K562 (cell line): Measurements from ENCODE around the gene BORCS8. TPM values are rescaled to one million over a fixed set of nuclear protein-coding genes. Genes with fewer than 3 reads are reported as not detected.

Source experiments
- ARID1B ChIP-seq: fragments of 450-650 bp; IDR thresholded peaks from 2 replicates; pipeline ENCODE4 v1.6.1; 2016; ENCODE audit warnings: antibody characterized with exemption, mild to moderate bottlenecking, inconsistent platforms
- BCOR ChIP-seq: fragments of 450-650 bp; IDR thresholded peaks from 2 replicates; pipeline ENCODE4 v1.6.1; 2016
- HMGN3 ChIP-seq: IDR thresholded peaks from 2 replicates; pipeline ENCODE4 v1.6.1; 2011; ENCODE audit warnings: borderline replicate concordance, low read depth, mild to moderate bottlenecking, mixed read lengths, low read length; ENCODE audit not compliant: insufficient read length; ENCODE audit errors: extremely low read depth
- NCOA1 ChIP-seq: fragments of 450-650 bp; IDR thresholded peaks from 2 replicates; pipeline ENCODE4 v1.6.1; 2016; ENCODE audit warnings: low read depth
- NFRKB ChIP-seq: fragments of 450-650 bp; IDR thresholded peaks from 2 replicates; pipeline ENCODE4 v1.6.1; 2016; ENCODE audit warnings: low read depth
- RBFOX2 ChIP-seq: fragments of 200-400 bp; formaldehyde crosslinking; IDR thresholded peaks from 2 replicates; pipeline ENCODE4 v1.6.1; 2017; ENCODE audit warnings: low read depth, mild to moderate bottlenecking, low read length, moderate library complexity
- SOX6 ChIP-seq: fragments of 450-650 bp; IDR thresholded peaks from 2 replicates; pipeline ENCODE4 v1.6.1; 2014; ENCODE audit warnings: mild to moderate bottlenecking
- ZNF24 ChIP-seq: fragments of 450-650 bp; IDR thresholded peaks from 2 replicates; pipeline ENCODE4 v1.6.1; 2016
- polyA plus RNA-seq, 8 experiments: library from polyadenylated mRNA; depleted of rRNA in 4 of 8; stranded (reverse) in 5 of 8; unstranded in 3 of 8; fragments of >200 nt; fragmentation: Nextera tagmentation in 2 of 8; fragmentation: Illumina TruSeq in 1 of 8; extraction: Ambion mirVana in 2 of 8; extraction: Trizol in 1 of 8; gene quantifications; 2 replicates each; pipeline versions ENCODE4 v1.2.1 to v1.2.3, GENCODE V29; 2011 to 2014; ENCODE audit warnings: inconsistent platforms in 1 of 8, missing spikeins in 1 of 8
- total RNA-seq, 7 experiments: library from RNA; depleted of rRNA in 6 of 7; stranded (reverse); fragments of >200 nt in 6 of 7; fragmentation: Illumina TruSeq in 2 of 7; extraction: Trizol in 2 of 7; gene quantifications; 2 replicates each; pipeline versions ENCODE4 v1.2.1 to v1.2.3, GENCODE V29; 2011 to 2021; ENCODE audit warnings: low replicate concordance in 1 of 7
- TF ChIP-seq, protein P1 (sequence below): fragments of 450-650 bp; IDR thresholded peaks from 2 replicates; pipeline ENCODE4 v1.6.1; 2016; ENCODE audit warnings: mild to moderate bottlenecking, moderate library complexity
- TF ChIP-seq, protein P2 (sequence below): sonication (generic); formaldehyde crosslinking; IDR thresholded peaks from 2 replicates; pipeline ENCODE4 v1.8.0; 2022; ENCODE audit warnings: mild to moderate bottlenecking, missing genetic modification reagents

Gene BORCS8
- total and polyA plus RNA-seq, 9 of the 15 experiments (the other 6 are each of a cell fraction or from before 2014, with no cell fraction given): 4.6 to 33.6 (median 16.3) TPM

- peak; percentile 80 for TF ChIP-seq RBFOX2
- TF ChIP-seq NFRKB: peak; percentile 87
- TF ChIP-seq BCOR: peak; percentile 97
- peak; percentile 33 for TF ChIP-seq HMGN3
- TF ChIP-seq, protein P1, sequence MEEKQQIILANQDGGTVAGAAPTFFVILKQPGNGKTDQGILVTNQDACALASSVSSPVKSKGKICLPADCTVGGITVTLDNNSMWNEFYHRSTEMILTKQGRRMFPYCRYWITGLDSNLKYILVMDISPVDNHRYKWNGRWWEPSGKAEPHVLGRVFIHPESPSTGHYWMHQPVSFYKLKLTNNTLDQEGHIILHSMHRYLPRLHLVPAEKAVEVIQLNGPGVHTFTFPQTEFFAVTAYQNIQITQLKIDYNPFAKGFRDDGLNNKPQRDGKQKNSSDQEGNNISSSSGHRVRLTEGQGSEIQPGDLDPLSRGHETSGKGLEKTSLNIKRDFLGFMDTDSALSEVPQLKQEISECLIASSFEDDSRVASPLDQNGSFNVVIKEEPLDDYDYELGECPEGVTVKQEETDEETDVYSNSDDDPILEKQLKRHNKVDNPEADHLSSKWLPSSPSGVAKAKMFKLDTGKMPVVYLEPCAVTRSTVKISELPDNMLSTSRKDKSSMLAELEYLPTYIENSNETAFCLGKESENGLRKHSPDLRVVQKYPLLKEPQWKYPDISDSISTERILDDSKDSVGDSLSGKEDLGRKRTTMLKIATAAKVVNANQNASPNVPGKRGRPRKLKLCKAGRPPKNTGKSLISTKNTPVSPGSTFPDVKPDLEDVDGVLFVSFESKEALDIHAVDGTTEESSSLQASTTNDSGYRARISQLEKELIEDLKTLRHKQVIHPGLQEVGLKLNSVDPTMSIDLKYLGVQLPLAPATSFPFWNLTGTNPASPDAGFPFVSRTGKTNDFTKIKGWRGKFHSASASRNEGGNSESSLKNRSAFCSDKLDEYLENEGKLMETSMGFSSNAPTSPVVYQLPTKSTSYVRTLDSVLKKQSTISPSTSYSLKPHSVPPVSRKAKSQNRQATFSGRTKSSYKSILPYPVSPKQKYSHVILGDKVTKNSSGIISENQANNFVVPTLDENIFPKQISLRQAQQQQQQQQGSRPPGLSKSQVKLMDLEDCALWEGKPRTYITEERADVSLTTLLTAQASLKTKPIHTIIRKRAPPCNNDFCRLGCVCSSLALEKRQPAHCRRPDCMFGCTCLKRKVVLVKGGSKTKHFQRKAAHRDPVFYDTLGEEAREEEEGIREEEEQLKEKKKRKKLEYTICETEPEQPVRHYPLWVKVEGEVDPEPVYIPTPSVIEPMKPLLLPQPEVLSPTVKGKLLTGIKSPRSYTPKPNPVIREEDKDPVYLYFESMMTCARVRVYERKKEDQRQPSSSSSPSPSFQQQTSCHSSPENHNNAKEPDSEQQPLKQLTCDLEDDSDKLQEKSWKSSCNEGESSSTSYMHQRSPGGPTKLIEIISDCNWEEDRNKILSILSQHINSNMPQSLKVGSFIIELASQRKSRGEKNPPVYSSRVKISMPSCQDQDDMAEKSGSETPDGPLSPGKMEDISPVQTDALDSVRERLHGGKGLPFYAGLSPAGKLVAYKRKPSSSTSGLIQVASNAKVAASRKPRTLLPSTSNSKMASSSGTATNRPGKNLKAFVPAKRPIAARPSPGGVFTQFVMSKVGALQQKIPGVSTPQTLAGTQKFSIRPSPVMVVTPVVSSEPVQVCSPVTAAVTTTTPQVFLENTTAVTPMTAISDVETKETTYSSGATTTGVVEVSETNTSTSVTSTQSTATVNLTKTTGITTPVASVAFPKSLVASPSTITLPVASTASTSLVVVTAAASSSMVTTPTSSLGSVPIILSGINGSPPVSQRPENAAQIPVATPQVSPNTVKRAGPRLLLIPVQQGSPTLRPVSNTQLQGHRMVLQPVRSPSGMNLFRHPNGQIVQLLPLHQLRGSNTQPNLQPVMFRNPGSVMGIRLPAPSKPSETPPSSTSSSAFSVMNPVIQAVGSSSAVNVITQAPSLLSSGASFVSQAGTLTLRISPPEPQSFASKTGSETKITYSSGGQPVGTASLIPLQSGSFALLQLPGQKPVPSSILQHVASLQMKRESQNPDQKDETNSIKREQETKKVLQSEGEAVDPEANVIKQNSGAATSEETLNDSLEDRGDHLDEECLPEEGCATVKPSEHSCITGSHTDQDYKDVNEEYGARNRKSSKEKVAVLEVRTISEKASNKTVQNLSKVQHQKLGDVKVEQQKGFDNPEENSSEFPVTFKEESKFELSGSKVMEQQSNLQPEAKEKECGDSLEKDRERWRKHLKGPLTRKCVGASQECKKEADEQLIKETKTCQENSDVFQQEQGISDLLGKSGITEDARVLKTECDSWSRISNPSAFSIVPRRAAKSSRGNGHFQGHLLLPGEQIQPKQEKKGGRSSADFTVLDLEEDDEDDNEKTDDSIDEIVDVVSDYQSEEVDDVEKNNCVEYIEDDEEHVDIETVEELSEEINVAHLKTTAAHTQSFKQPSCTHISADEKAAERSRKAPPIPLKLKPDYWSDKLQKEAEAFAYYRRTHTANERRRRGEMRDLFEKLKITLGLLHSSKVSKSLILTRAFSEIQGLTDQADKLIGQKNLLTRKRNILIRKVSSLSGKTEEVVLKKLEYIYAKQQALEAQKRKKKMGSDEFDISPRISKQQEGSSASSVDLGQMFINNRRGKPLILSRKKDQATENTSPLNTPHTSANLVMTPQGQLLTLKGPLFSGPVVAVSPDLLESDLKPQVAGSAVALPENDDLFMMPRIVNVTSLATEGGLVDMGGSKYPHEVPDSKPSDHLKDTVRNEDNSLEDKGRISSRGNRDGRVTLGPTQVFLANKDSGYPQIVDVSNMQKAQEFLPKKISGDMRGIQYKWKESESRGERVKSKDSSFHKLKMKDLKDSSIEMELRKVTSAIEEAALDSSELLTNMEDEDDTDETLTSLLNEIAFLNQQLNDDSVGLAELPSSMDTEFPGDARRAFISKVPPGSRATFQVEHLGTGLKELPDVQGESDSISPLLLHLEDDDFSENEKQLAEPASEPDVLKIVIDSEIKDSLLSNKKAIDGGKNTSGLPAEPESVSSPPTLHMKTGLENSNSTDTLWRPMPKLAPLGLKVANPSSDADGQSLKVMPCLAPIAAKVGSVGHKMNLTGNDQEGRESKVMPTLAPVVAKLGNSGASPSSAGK: no peak
- peak; percentile 38; the same call in 1 of the 2 replicates for TF ChIP-seq SOX6
- 0 out of 2 replicates have a peak, but pooled peaks have one; percentile 9 for TF ChIP-seq NCOA1
- TF ChIP-seq, protein P2, sequence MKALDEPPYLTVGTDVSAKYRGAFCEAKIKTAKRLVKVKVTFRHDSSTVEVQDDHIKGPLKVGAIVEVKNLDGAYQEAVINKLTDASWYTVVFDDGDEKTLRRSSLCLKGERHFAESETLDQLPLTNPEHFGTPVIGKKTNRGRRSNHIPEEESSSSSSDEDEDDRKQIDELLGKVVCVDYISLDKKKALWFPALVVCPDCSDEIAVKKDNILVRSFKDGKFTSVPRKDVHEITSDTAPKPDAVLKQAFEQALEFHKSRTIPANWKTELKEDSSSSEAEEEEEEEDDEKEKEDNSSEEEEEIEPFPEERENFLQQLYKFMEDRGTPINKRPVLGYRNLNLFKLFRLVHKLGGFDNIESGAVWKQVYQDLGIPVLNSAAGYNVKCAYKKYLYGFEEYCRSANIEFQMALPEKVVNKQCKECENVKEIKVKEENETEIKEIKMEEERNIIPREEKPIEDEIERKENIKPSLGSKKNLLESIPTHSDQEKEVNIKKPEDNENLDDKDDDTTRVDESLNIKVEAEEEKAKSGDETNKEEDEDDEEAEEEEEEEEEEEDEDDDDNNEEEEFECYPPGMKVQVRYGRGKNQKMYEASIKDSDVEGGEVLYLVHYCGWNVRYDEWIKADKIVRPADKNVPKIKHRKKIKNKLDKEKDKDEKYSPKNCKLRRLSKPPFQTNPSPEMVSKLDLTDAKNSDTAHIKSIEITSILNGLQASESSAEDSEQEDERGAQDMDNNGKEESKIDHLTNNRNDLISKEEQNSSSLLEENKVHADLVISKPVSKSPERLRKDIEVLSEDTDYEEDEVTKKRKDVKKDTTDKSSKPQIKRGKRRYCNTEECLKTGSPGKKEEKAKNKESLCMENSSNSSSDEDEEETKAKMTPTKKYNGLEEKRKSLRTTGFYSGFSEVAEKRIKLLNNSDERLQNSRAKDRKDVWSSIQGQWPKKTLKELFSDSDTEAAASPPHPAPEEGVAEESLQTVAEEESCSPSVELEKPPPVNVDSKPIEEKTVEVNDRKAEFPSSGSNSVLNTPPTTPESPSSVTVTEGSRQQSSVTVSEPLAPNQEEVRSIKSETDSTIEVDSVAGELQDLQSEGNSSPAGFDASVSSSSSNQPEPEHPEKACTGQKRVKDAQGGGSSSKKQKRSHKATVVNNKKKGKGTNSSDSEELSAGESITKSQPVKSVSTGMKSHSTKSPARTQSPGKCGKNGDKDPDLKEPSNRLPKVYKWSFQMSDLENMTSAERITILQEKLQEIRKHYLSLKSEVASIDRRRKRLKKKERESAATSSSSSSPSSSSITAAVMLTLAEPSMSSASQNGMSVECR (CRISPR knock-in tag): peak; percentile 59; the same call in 1 of the 2 replicates
- peak; percentile 43; the same call in 1 of the 2 replicates for TF ChIP-seq ARID1B
- peak; percentile 13; the same call in 1 of the 2 replicates for TF ChIP-seq ZNF24
These were observed 20.0 kb downstream of the BORCS8 start (continued) for GRCh38 chr19:19171821-19172532.
